Stimulated activated CD4-positive, alpha-beta T cell treated with anti-CD3 and anti-CD28 coated beads, Interleukin-1b, Interleukin-23, amount 100 ng/mL, for 1 hour (primary cell): ENCODE results near the gene CERCAM.
"Not testable (repeated sequence)": the region's sequence is repeated elsewhere in the genome, so short reads cannot be mapped to it uniquely, and the experiment has no call there.

Experiments
- DNase-seq, 2 donors: peaks; one replicate each; pipeline ENCODE4 v3.0.0-alpha.2; 2020; ENCODE audit warnings: low read depth in 2 of 2

CERCAM gene

GRCh38 chr9:128393145-128393775, 27.4 kb upstream of the CERCAM start:
- no peak for DNase-seq

- DNase-seq: no peak
Observed at GRCh38 chr9:128393970-128394369, 26.7 kb upstream of the CERCAM start.

GRCh38 chr9:128394379-128395168, 26.1 kb upstream of the CERCAM start:
- DNase-seq: no peak

- DNase-seq: no peak
Observed at GRCh38 chr9:128396970-128397613, 23.6 kb upstream of the CERCAM start.

- no peak for DNase-seq
Observed at GRCh38 chr9:128397831-128398230, 22.8 kb upstream of the CERCAM start.

- no peak for DNase-seq
Observed at GRCh38 chr9:128399861-128400260, 20.8 kb upstream of the CERCAM start.

- DNase-seq: no peak
Observed at GRCh38 chr9:128404560-128404959, 16.1 kb upstream of the CERCAM start.

GRCh38 chr9:128405077-128405779, 15.4 kb upstream of the CERCAM start:
- DNase-seq: no peak

GRCh38 chr9:128405780-128406171, 14.9 kb upstream of the CERCAM start:
- no peak for DNase-seq

GRCh38 chr9:128406848-128407391, 13.7 kb upstream of the CERCAM start:
- DNase-seq: no peak

- no peak for DNase-seq
Observed at GRCh38 chr9:128408963-128409431, 11.7 kb upstream of the CERCAM start.

- DNase-seq: no peak
Observed at GRCh38 chr9:128409450-128409849, 11.2 kb upstream of the CERCAM start.

GRCh38 chr9:128409978-128410377, 10.7 kb upstream of the CERCAM start:
- DNase-seq: no peak

GRCh38 chr9:128411364-128412119, 9.1 kb upstream of the CERCAM start:
- no peak for DNase-seq

GRCh38 chr9:128412120-128412790, 8.4 kb upstream of the CERCAM start:
- no peak for DNase-seq

- not testable (repeated sequence) for DNase-seq
Observed at GRCh38 chr9:128413728-128414127, 6.9 kb upstream of the CERCAM start.

- DNase-seq: no peak
Observed at GRCh38 chr9:128414461-128414860, 6.2 kb upstream of the CERCAM start.

GRCh38 chr9:128415281-128415680, 5.4 kb upstream of the CERCAM start:
- DNase-seq: no peak

GRCh38 chr9:128416014-128416413, 4.6 kb upstream of the CERCAM start:
- DNase-seq: no peak

- DNase-seq: no peak
Observed at GRCh38 chr9:128416432-128417019, 4.1 kb upstream of the CERCAM start.
